Naive thymus-derived CD4-positive, alpha-beta T cell (primary cell): ENCODE results near the gene SNRK. TPM values are rescaled to one million over a fixed set of nuclear protein-coding genes. Genes with fewer than 3 reads are reported as not detected.

ENCODE experiments used
- ATAC-seq: fragments of 150-1000 bp; cut with Tn5 transposase; 2 replicates; pipeline ENCODE4 v1.10.0; 2021; ENCODE audit warnings: mild to moderate bottlenecking, moderate library complexity
- CTCF ChIA-PET: fragments of 350-600 bp; sonication (Branson Sonifier 250); formaldehyde crosslinking; loops from one replicate; lab custom pipeline; 2021; ENCODE audit warnings: antibody characterized with exemption; lab: Charles Lee
- POLR2A ChIA-PET: fragments of 350-600 bp; sonication (Branson Sonifier 250); formaldehyde crosslinking; loops from one replicate; lab custom pipeline; 2021; ENCODE audit warnings: antibody characterized with exemption, inconsistent platforms; lab: Charles Lee
- DNase-seq, 9 donors: peaks; one replicate each; pipeline versions ENCODE4 v3.0.0 to v3.0.0-alpha.2; 2020 to 2022; ENCODE audit warnings: mixed read lengths in 1 of 9
- H3K27ac ChIP-seq: one replicate; pipeline ENCODE4 v1.7.0; 2013; ENCODE audit warnings: mild to moderate bottlenecking, low read depth, low read length, moderate library complexity
- H3K27me3 ChIP-seq, 2 donors: one replicate each; pipeline ENCODE4 v1.7.0; 2013; ENCODE audit warnings: low read length in 2 of 2, mild to moderate bottlenecking in 2 of 2, moderate library complexity in 2 of 2; ENCODE audit not compliant: control insufficient read depth in 2 of 2, insufficient read depth in 2 of 2
- H3K36me3 ChIP-seq, 3 experiments: 1 replicate in 2 of 3; 2 replicates in 1 of 3; pipeline ENCODE4 v1.7.0; 2013; ENCODE audit warnings: low read length in 3 of 3, mild to moderate bottlenecking in 3 of 3, moderate library complexity in 1 of 3; ENCODE audit not compliant: insufficient read depth in 3 of 3, control insufficient read depth in 2 of 3
- H3K4me1 ChIP-seq, 2 donors: one replicate each; pipeline ENCODE4 v1.7.0; 2013; ENCODE audit warnings: low read length in 2 of 2, mild to moderate bottlenecking in 2 of 2, moderate library complexity in 1 of 2; ENCODE audit not compliant: control insufficient read depth in 2 of 2, insufficient read depth in 2 of 2
- H3K4me3 ChIP-seq: 2 replicates; pipeline ENCODE4 v1.7.0; 2013; ENCODE audit warnings: mild to moderate bottlenecking, low read length
- H3K9me3 ChIP-seq, 3 experiments: 1 replicate in 2 of 3; 2 replicates in 1 of 3; pipeline ENCODE4 v1.7.0; 2013; ENCODE audit warnings: low read length in 3 of 3; ENCODE audit not compliant: control insufficient read depth in 2 of 3
- H3K27ac Mint-ChIP-seq, 9 donors: one replicate each; pipeline ENCODE4 v1.8.0; 2020 to 2022; ENCODE audit warnings: mixed read lengths in 9 of 9, mild to moderate bottlenecking in 8 of 9, moderate library complexity in 5 of 9, inconsistent platforms in 2 of 9
- H3K27me3 Mint-ChIP-seq, 5 donors: one replicate each; pipeline ENCODE4 v1.8.0; 2021 to 2022; ENCODE audit warnings: mixed read lengths in 5 of 5, mild to moderate bottlenecking in 1 of 5
- H3K36me3 Mint-ChIP-seq, 5 donors: one replicate each; pipeline ENCODE4 v1.8.0; 2020 to 2022; ENCODE audit warnings: mixed read lengths in 5 of 5, mild to moderate bottlenecking in 3 of 5, inconsistent platforms in 1 of 5
- H3K4me1 Mint-ChIP-seq, 7 donors: one replicate each; pipeline ENCODE4 v1.8.0; 2020 to 2022; ENCODE audit warnings: mixed read lengths in 7 of 7, mild to moderate bottlenecking in 3 of 7, inconsistent platforms in 1 of 7
- H3K4me3 Mint-ChIP-seq, 10 donors: one replicate each; pipeline ENCODE4 v1.8.0; 2020 to 2022; ENCODE audit warnings: mild to moderate bottlenecking in 10 of 10, mixed read lengths in 10 of 10, moderate library complexity in 6 of 10, inconsistent platforms in 2 of 10
- H3K9me3 Mint-ChIP-seq, 11 donors: one replicate each; pipeline ENCODE4 v1.8.0; 2020 to 2022; ENCODE audit warnings: mixed read lengths in 11 of 11, mild to moderate bottlenecking in 4 of 11, inconsistent platforms in 1 of 11, moderate library complexity in 1 of 11
- intact Hi-C, 2 donors: fragments of 100-400 bp; cut with micrococcal nuclease; formaldehyde crosslinking; loops; one replicate each; pipeline ENCODE4 v1.15.1; 2023
- polyA plus RNA-seq, 2 donors: library from polyadenylated mRNA; unstranded; fragments of 300-500 nt; fragmentation: Illumina TruSeq; gene quantifications; one replicate each; pipeline ENCODE4 v1.2.3, GENCODE V29; 2021
- total RNA-seq, 6 experiments: library from RNA in 5 of 6; stranded (reverse) in 5 of 6; gene quantifications; 1 replicate in 5 of 6; 2 replicates in 1 of 6; pipeline ENCODE4 v1.2.3 and lab custom pipeline; 2021 to 2026

SNRK gene
- total and polyA plus RNA-seq, 7 experiments from 2014 or later: 63.4 to 176 (median 115) TPM

DNA sequence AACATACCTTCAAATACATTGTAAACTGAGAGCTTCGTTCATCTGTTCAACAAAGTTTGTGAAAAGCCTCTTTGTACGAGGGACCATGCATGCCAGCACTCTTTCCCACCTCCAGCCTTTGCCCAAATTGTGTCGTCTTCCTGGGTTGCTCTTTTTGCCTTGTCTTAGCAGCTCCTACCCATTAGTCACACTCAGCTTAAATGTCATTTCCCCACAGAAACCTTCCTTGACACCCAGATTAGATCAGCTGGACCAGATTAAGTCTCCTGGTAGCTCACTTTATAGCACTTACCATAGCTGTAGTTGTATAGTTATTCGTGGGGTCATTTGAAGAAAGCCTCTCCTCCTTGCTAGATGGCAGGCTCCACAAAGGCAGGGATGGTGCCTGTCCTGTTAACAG lies 24.1 kb upstream of the SNRK start:
- Mint-ChIP-seq H3K4me1 (peaks cover 9 to 19% (median 14%) of the 10 kb centered on the region in 7 donors), H3K9me3 (peaks cover 0 to 5% (median 0%) of the 10 kb centered on the region in 11 donors), H3K27me3 (no peaks in the 10 kb centered on the region), H3K4me3 (no peak overlapping the region), H3K36me3 (no peaks in the 10 kb centered on the region), H3K27ac (no peak overlapping the region)
- peaks cover 0 to 2% of the 10 kb centered on the region in 2 donors for H3K4me1 ChIP-seq
- no peak overlapping the region for H3K27ac ChIP-seq
- H3K9me3 ChIP-seq: no peaks in the 10 kb centered on the region
- H3K36me3 ChIP-seq: no peaks in the 10 kb centered on the region
- ATAC-seq: no peak
- ChIA-PET CTCF (interaction anchor here (0.6 kb wide), 1 partner anchor 20 kb away, joined by 3 read pairs; no protein-coding TSS in a partner anchor), POLR2A (interaction anchor here (1.1 kb wide), 1 partner anchor 24 kb away, joined by 3 read pairs; the partner anchor contains the start of gene SNRK)
- intact Hi-C loops: no loop called here
- H3K27me3 ChIP-seq: no peaks in the 10 kb centered on the region
- no peak overlapping the region for H3K4me3 ChIP-seq
- DNase-seq: no peak

DNA sequence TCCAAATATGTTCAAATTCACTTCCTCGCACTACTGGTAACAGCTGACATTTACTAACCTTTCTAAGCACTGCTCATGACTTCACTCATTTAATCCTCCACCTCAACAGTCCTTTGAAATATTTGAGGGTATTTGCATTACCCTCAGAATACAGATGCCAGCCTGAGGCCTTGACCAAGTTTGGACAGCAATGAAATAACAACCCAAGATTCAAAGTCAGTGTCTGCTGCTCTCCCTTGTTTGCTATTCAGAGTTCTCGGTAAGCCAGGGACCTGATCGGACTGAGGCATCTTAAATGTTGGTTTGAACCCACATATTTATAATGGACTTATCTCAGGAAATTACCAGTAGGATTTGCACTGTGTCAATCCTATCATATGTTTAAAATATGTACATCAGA lies 19.9 kb upstream of the SNRK start:
- Mint-ChIP-seq H3K27me3 (no peaks in the 10 kb centered on the region), H3K27ac (peak overlapping the region in 2 of 9 donors; percentile 3 to 10), H3K4me1 (peaks cover 0 to 6% (median 0%) of the 10 kb centered on the region in 7 donors), H3K4me3 (no peak overlapping the region), H3K36me3 (peaks cover 0 to 6% (median 0%) of the 10 kb centered on the region in 5 donors), H3K9me3 (peaks cover 0 to 7% (median 0%) of the 10 kb centered on the region in 11 donors)
- DNase-seq (no peak), ATAC-seq (no peak)
- Histone ChIP-seq H3K4me1 (no peaks in the 10 kb centered on the region), H3K9me3 (no peaks in the 10 kb centered on the region), H3K4me3 (no peak overlapping the region), H3K27me3 (no peaks in the 10 kb centered on the region), H3K27ac (no peak overlapping the region), H3K36me3 (no peaks in the 10 kb centered on the region)
- intact Hi-C loops: no loop called here
- ChIA-PET CTCF (interaction anchor here (0.6 to 1.4 kb wide), 2 partner anchors 19 to 43 kb away, joined by 3 read pairs; no protein-coding TSS in a partner anchor), POLR2A (interaction anchor here (1.2 to 1.9 kb wide), 2 partner anchors 9 to 19 kb away, joined by 3 to 6 read pairs; no protein-coding TSS in a partner anchor)

DNA sequence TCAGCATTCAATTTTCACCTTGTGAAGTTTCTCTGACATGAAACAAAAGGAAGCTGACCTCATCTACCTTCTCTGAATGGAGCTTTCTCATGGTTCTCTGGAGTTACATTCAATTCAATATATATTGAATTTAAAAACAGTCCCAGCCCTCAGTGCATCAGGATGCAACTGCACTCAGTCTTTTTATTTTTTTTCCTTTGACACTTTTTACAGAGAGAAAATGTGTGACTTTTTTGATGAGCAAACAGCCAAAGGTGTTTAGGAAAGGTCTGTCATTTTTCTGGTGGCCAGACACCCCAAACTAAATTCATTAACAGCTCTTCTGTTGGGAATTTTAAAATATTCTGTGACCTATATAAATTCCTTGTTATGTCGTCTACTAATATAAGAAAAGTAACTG lies 19.3 kb upstream of the SNRK start:
- H3K9me3 ChIP-seq: no peaks in the 10 kb centered on the region
- H3K27ac ChIP-seq: no peak overlapping the region
- no peak overlapping the region for H3K27ac Mint-ChIP-seq
- ATAC-seq (no peak), DNase-seq (no peak)
- no peak overlapping the region for H3K4me3 Mint-ChIP-seq
- peaks cover 0 to 5% (median 0%) of the 10 kb centered on the region in 7 donors for H3K4me1 Mint-ChIP-seq
- no peaks in the 10 kb centered on the region for H3K27me3 ChIP-seq
- intact Hi-C loops: no loop called here
- CTCF ChIA-PET: interaction anchor here (0.6 to 1.4 kb wide), 2 partner anchors 20 to 45 kb away, joined by 3 to 4 read pairs; no protein-coding TSS in a partner anchor
- H3K4me1 ChIP-seq: no peaks in the 10 kb centered on the region
- H3K36me3 ChIP-seq: no peaks in the 10 kb centered on the region
- POLR2A ChIA-PET: interaction anchor here (1.2 kb wide), 1 partner anchor 18 kb away, joined by 3 read pairs; no protein-coding TSS in a partner anchor
- H3K36me3 Mint-ChIP-seq: peaks cover 0 to 6% (median 0%) of the 10 kb centered on the region in 5 donors
- peaks cover 0 to 7% (median 0%) of the 10 kb centered on the region in 11 donors for H3K9me3 Mint-ChIP-seq
- H3K4me3 ChIP-seq: no peak overlapping the region
- no peaks in the 10 kb centered on the region for H3K27me3 Mint-ChIP-seq

DNA sequence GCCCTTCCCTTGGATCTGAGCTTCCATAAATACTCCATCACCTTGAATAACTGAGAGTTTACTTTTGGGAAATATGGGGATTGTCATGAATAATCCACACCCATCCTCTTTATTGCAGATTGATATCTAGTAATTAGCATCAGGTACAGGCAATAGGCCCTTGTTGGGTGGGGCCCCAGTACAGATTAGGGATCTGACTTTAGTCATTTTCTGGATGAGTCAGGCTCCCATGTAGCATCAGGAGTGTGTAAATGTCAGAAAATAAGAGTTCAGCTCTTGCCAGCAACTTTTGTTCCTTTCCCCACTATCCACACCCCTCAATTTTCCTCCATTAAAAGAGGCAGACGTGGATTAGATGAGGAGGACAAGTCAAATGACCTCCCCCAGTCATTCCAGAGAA lies 17.7 kb upstream of the SNRK start:
- ChIA-PET POLR2A (no interaction called here), CTCF (interaction anchor here (0.6 to 1.1 kb wide), 3 partner anchors 11 to 48 kb away, joined by 3 to 5 read pairs (median 4); no protein-coding TSS in a partner anchor)
- Mint-ChIP-seq H3K27me3 (no peaks in the 10 kb centered on the region), H3K27ac (no peak overlapping the region), H3K4me3 (no peak overlapping the region), H3K9me3 (peaks cover 0 to 5% (median 0%) of the 10 kb centered on the region in 11 donors), H3K36me3 (peaks cover 0 to 6% (median 0%) of the 10 kb centered on the region in 5 donors), H3K4me1 (peaks cover 0 to 4% (median 0%) of the 10 kb centered on the region in 7 donors)
- ATAC-seq: no peak
- Histone ChIP-seq H3K4me3 (no peak overlapping the region), H3K9me3 (no peaks in the 10 kb centered on the region), H3K27ac (no peak overlapping the region), H3K36me3 (no peaks in the 10 kb centered on the region), H3K4me1 (no peaks in the 10 kb centered on the region), H3K27me3 (no peaks in the 10 kb centered on the region)
- no peak for DNase-seq
- intact Hi-C loops: no loop called here

DNA sequence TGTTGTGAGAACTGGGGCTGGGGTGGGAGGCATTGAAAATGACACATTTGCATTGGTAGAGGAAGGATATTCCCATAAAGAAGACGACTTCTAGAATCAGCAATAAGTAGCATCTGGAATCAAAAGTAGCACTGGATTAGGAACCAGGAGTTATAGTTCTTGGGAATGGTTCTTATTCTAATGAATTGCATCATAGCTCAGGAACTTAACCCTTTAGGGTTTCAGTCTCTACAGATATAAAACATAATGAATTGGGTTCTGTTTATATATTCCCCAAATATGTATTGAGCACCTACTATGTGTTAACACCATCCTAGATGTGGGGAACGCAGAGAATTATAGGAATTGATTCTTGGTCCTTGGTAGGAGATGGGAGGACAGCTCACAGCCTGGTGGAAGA lies 16.3 kb upstream of the SNRK start:
- H3K36me3 ChIP-seq: no peaks in the 10 kb centered on the region
- Mint-ChIP-seq H3K4me1 (peaks cover 0 to 4% (median 0%) of the 10 kb centered on the region in 7 donors), H3K27ac (no peak overlapping the region), H3K27me3 (no peaks in the 10 kb centered on the region), H3K9me3 (peaks cover 0 to 7% (median 0%) of the 10 kb centered on the region in 11 donors), H3K4me3 (no peak overlapping the region), H3K36me3 (peaks cover 0 to 9% (median 0%) of the 10 kb centered on the region in 5 donors)
- H3K9me3 ChIP-seq: no peaks in the 10 kb centered on the region
- no peaks in the 10 kb centered on the region for H3K27me3 ChIP-seq
- intact Hi-C loops: no loop called here
- H3K4me1 ChIP-seq: no peaks in the 10 kb centered on the region
- POLR2A ChIA-PET: interaction anchor here (0.8 kb wide), 1 partner anchor 48 kb away, joined by 4 read pairs; no protein-coding TSS in a partner anchor
- ATAC-seq (no peak), DNase-seq (no peak)
- CTCF ChIA-PET: no interaction called here
- no peak overlapping the region for H3K4me3 ChIP-seq
- H3K27ac ChIP-seq: no peak overlapping the region

DNA sequence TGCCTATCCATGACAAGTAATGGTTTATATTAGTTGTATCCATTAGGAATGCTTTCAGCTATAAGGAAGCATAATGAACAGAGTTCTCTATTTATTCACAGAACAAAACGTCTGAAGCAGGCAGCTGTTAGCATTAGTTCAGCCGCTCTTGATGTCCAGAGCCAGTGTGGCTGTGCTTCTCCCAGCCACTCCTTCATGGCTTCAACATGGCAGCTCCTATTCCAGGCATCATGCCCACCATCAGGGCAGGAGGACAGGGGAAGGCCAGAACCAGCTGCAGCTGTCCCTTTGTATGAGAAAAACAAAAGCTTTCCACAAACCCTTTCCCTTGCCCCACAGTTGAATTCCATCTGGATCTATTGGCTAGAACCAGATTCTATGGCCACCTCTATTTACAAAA lies 12.9 kb upstream of the SNRK start:
- Histone ChIP-seq H3K36me3 (no peaks in the 10 kb centered on the region), H3K27ac (no peak overlapping the region), H3K4me1 (no peaks in the 10 kb centered on the region), H3K27me3 (no peaks in the 10 kb centered on the region), H3K4me3 (no peak overlapping the region), H3K9me3 (no peaks in the 10 kb centered on the region)
- CTCF ChIA-PET: interaction anchor here (1.4 kb wide), 1 partner anchor 111 kb away, joined by 4 read pairs; no protein-coding TSS in a partner anchor
- Mint-ChIP-seq H3K27me3 (no peaks in the 10 kb centered on the region), H3K9me3 (peaks cover 0 to 9% (median 0%) of the 10 kb centered on the region in 11 donors), H3K27ac (no peak overlapping the region), H3K4me1 (peaks cover 3 to 13% (median 7%) of the 10 kb centered on the region in 7 donors), H3K36me3 (peaks cover 0 to 13% (median 0%) of the 10 kb centered on the region in 5 donors), H3K4me3 (no peak overlapping the region)
- POLR2A ChIA-PET: interaction anchor here (1.1 kb wide), 1 partner anchor 93 kb away, joined by 6 read pairs; no protein-coding TSS in a partner anchor
- intact Hi-C loops: no loop called here
- DNase-seq (no peak), ATAC-seq (no peak)
